Testis (tissue), 3 donors: ENCODE results near the gene FGF21. TPM values are rescaled to one million over a fixed set of nuclear protein-coding genes. Genes with fewer than 3 reads are reported as not detected.

Experiments used
- DNase-seq: peaks from one replicate; pipeline ENCODE4 v3.0.0-alpha.2; 2019
- H3K27ac ChIP-seq, 2 donors: fragments of 200-600 bp; sonication (generic); one replicate each; pipeline ENCODE4 v1.5.1; 2019
- H3K27me3 ChIP-seq: fragments of 200-600 bp; sonication (generic); one replicate; pipeline ENCODE4 v1.5.1; 2019
- H3K36me3 ChIP-seq: fragments of 200-600 bp; sonication (generic); one replicate; pipeline ENCODE4 v1.5.1; 2017; ENCODE audit warnings: low read depth; ENCODE audit errors: missing control alignments
- H3K4me1 ChIP-seq: fragments of 200-600 bp; sonication (generic); one replicate; pipeline ENCODE4 v1.5.1; 2019
- H3K4me3 ChIP-seq, 2 donors: fragments of 200-600 bp; sonication (generic); one replicate each; pipeline ENCODE4 v1.5.1; 2017 to 2019
- H3K9me3 ChIP-seq: fragments of 200-600 bp; sonication (generic); one replicate; pipeline ENCODE4 v1.5.1; 2017
- POLR2A ChIP-seq: fragments of 450-650 bp; IDR thresholded peaks from one replicate; pipeline ENCODE4 v1.6.1; 2017; ENCODE audit warnings: antibody characterized with exemption, mild to moderate bottlenecking, moderate library complexity
- WGBS, 2 donors: methylation state at CpG; one replicate each; pipeline ENCODE4 v1.1.5; 2018; 5-methylcytosine and 5-hydroxymethylcytosine counted together
- intact Hi-C: fragments of 100-400 bp; cut with DNase I; formaldehyde crosslinking; loops from one replicate; pipeline ENCODE4 v1.15.1; 2023; ENCODE audit warnings: low total_unique reads
- polyA plus RNA-seq: library from polyadenylated mRNA; stranded (reverse); fragments of 350-450 nt; fragmentation: Illumina TruSeq; extraction: RNeasy Lipid Tissue Mini Kit (QIAGEN cat#74804); gene quantifications from one replicate; pipeline ENCODE4 v1.2.3, GENCODE V29; 2014; ENCODE audit warnings: low read depth, low replicate concordance; ENCODE audit not compliant: insufficient read depth
- total RNA-seq, 2 donors: library from RNA; depleted of rRNA; stranded (reverse); fragments of >200 nt; gene quantifications; one replicate each; pipeline ENCODE4 v1.2.3, GENCODE V29; 2016
- TF ChIP-seq, protein P1 (sequence below), 3 experiments: fragments of 450-650 bp in 2 of 3; fragments of 200-600 bp in 1 of 3; sonication (generic) in 1 of 3; IDR thresholded peaks; one replicate each; pipeline ENCODE4 v1.5.1; 2016 to 2019; ENCODE audit warnings: antibody characterized with exemption in 3 of 3, mild to moderate bottlenecking in 2 of 3, moderate library complexity in 1 of 3

FGF21 gene
- total and polyA plus RNA-seq, 3 donors from 2014 or later, result not detected

DNA sequence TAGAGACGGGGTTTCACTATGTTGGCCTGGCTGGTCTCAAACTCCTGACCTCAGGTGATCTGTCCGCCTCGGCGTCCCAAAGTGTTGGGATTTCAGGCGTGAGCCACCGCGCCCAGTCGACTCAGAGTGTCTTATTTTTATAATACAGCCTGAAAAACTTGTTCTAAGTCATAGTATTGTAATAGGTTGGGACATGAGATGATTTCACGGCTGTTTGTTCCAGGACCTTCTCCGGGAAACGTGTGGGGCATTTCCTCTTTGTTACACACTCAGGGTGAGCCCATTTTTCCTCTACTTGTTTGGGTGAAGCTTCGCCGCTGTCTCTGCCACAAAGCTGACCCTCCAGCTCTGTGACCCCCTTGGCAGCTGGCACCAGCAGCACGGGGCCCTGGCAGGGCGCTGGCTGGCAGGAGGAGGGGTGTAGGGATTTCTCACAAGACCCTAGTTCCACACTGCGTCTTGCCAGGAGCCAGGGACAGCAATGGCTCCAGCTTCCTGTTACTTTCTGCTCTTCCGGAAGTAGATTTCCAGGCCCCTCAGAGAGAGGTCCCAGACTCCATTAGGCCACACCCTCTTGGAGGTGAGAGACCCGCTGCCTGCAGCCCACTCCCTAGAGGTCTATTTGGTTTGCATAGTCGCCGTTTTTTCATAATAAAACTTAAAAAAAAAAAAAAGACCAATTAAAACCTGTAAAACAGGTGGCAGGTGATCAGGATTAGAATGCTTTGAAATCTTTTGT, 15.6 kb downstream of the FGF21 start:
- Histone ChIP-seq H3K9me3 (no peaks in the 10 kb centered on the region), H3K4me3 (no peak overlapping the region), H3K27me3 (no peaks in the 10 kb centered on the region), H3K4me1 (peaks cover 3% of the 10 kb centered on the region), H3K27ac (no peak overlapping the region), H3K36me3 (no peaks in the 10 kb centered on the region)
- intact Hi-C loops, result no loop called here
- DNase-seq, result peak; percentile 40
- 66 to 72% methylated on average over 20 of the region's 20 CpGs for WGBS, 2 donors
- TF ChIP-seq POLR2A, result no peak
- TF ChIP-seq, protein P1, sequence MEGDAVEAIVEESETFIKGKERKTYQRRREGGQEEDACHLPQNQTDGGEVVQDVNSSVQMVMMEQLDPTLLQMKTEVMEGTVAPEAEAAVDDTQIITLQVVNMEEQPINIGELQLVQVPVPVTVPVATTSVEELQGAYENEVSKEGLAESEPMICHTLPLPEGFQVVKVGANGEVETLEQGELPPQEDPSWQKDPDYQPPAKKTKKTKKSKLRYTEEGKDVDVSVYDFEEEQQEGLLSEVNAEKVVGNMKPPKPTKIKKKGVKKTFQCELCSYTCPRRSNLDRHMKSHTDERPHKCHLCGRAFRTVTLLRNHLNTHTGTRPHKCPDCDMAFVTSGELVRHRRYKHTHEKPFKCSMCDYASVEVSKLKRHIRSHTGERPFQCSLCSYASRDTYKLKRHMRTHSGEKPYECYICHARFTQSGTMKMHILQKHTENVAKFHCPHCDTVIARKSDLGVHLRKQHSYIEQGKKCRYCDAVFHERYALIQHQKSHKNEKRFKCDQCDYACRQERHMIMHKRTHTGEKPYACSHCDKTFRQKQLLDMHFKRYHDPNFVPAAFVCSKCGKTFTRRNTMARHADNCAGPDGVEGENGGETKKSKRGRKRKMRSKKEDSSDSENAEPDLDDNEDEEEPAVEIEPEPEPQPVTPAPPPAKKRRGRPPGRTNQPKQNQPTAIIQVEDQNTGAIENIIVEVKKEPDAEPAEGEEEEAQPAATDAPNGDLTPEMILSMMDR (IDR thresholded peaks at IDR 0.05), result no peak

DNA sequence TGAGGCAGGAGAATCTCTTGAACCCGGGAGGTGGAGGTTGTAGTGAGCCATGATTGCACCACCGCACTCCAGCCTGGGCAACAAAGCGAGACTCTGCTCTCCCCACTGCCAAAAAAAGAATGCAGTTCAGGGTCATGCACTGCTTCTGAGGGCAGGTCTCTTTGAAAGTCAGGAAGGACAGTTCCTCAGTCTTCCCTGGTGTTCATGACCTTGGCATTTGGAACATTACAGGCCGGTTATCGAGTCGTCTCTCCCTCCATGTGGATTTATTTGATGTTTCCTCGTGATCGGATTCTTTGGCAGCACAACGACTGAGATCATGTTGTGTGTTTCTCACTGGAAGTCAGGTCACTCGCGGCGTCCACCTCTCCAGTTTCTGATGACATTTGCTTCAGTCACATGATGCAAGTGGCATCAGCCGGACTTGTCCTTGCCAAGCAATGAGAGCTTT, 17.2 kb downstream of the FGF21 start:
- no peaks in the 10 kb centered on the region for H3K9me3 ChIP-seq
- H3K27ac ChIP-seq, result peak overlapping the region; percentile 56 to 73
- 30 to 38% methylated on average over 13 of the region's 13 CpGs for WGBS, 2 donors
- H3K36me3 ChIP-seq, result no peaks in the 10 kb centered on the region
- H3K4me1 ChIP-seq, result peaks cover 3% of the 10 kb centered on the region
- H3K4me3 ChIP-seq, result no peak overlapping the region
- intact Hi-C loops, result no loop called here
- TF ChIP-seq, protein P1 (IDR thresholded peaks at IDR 0.05), result no peak
- TF ChIP-seq POLR2A, result no peak
- DNase-seq, result peak; percentile 87
- H3K27me3 ChIP-seq, result no peaks in the 10 kb centered on the region

DNA sequence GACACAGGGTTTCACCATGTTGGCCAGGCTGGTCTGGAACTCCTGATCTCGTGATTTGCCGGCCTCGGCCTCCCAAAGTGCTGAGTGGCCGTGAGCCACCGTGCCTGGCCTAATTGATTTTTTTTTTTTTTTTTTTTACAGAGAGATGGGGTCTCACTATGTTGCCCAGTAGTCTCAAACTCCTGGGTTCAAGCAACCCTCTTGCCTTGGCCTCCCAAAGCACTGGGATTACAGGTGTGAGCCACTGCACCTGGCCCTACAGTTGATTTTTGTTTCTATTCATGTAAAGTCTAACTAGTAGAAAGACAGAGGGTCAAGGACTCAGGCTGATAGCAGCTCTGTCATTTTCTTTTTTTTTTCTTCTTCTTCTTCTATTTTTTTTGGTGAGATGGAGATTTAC, 21.8 kb downstream of the FGF21 start:
- DNase-seq, result no peak
- H3K9me3 ChIP-seq, result no peaks in the 10 kb centered on the region
- no peaks in the 10 kb centered on the region for H3K27me3 ChIP-seq
- no peak overlapping the region for H3K27ac ChIP-seq
- H3K4me3 ChIP-seq, result no peak overlapping the region
- WGBS, 2 donors, result 88 to 91% methylated on average over 5 of the region's 5 CpGs
- intact Hi-C loops, result no loop called here
- TF ChIP-seq, protein P1 (IDR thresholded peaks at IDR 0.05), result no peak
- H3K4me1 ChIP-seq, result peaks cover 18% of the 10 kb centered on the region
- no peaks in the 10 kb centered on the region for H3K36me3 ChIP-seq

DNA sequence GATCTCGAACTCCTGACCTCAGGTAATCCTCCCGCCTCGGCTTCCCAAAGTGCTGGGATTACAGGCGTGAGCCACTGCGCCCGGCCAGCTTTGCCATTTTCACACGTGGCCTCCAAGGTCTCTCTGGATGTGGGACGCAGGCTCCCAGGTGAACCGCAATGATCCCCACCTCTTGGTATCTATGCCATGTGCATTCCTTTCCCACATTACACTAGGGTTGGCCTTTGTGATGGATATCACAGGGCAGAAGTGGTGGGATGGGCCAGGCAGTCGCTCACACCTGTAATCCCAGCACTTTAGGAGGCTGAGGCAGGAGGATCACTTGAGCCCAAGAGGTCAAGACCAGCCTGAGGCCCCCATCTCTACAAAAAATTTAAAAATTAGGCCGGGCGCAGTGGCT, 22.4 kb downstream of the FGF21 start:
- 88 to 95% methylated on average over 11 to 12 of the region's 12 CpGs for WGBS, 2 donors
- Histone ChIP-seq H3K27me3 (no peaks in the 10 kb centered on the region), H3K36me3 (no peaks in the 10 kb centered on the region), H3K27ac (no peak overlapping the region), H3K4me3 (no peak overlapping the region), H3K9me3 (no peaks in the 10 kb centered on the region), H3K4me1 (peaks cover 17% of the 10 kb centered on the region)
- intact Hi-C loops, result no loop called here
- no peak for DNase-seq
- TF ChIP-seq, protein P1 (IDR thresholded peaks at IDR 0.05), result no peak
- TF ChIP-seq POLR2A, result no peak

DNA sequence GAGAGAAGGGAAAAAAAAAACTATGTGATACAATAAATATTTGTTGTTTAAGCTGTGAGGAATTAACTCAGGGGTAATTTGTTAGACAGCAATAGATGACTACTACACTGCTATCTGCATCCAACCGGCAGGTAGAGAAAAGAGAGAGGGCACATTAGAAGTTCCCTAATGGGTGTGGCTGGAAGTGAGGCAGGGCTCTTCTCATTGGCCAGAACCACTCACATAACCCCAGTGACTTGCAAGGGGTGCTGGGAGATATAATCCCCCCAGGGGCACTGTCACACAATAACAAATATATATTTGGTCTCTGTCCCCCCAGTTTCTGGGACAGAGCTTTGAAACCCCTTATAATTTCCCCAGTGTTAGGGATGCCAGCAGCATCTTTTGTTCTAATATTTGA, 24.3 kb downstream of the FGF21 start:
- no peak overlapping the region for H3K27ac ChIP-seq

More for the DNA sequence above, 24.3 kb downstream of the FGF21 start:
- no peak for DNase-seq
- H3K36me3 ChIP-seq, result no peaks in the 10 kb centered on the region
- peaks cover 17% of the 10 kb centered on the region for H3K4me1 ChIP-seq
- TF ChIP-seq, protein P1 (IDR thresholded peaks at IDR 0.05), result no peak
- TF ChIP-seq POLR2A, result no peak
- intact Hi-C loops, result no loop called here
- no peaks in the 10 kb centered on the region for H3K27me3 ChIP-seq
- no peak overlapping the region for H3K4me3 ChIP-seq
- H3K9me3 ChIP-seq, result no peaks in the 10 kb centered on the region
- 72 to 74% methylated on average over 1 of the region's 1 CpG for WGBS, 2 donors
